Measurements from ENCODE around the gene CIP2A. TPM values are rescaled to one million over a fixed set of nuclear protein-coding genes. Genes with fewer than 3 reads are reported as not detected.

The CIP2A gene
- total RNA-seq, 1 donor from 2014 or later, result 5.7 TPM

DNA sequence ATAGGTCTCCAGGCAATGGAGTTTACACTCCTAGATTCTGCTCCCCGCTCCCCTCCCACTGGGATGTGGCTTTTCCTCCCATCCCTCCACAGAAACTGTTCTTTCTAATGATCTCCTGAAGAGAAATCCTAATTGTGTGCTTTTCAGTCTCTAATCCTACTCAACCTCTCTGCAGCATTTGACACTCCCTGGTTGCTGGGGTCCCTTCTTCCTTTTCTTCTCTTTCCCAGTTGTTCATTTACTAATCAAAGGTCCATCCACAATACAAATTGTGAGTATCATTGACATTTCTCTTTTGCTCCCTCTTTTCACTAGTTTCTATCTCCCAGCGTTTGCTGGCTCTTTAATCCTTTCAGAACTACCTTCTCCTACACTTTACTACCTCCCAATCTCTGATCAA lies 72.4 kb downstream of the CIP2A start:
- H3K27me3 Mint-ChIP-seq (ENCODE audit: low read depth), result no peaks in the 10 kb centered on the region
- no peak overlapping the region for H3K27ac Mint-ChIP-seq (ENCODE audit: unreplicated experiment)

DNA sequence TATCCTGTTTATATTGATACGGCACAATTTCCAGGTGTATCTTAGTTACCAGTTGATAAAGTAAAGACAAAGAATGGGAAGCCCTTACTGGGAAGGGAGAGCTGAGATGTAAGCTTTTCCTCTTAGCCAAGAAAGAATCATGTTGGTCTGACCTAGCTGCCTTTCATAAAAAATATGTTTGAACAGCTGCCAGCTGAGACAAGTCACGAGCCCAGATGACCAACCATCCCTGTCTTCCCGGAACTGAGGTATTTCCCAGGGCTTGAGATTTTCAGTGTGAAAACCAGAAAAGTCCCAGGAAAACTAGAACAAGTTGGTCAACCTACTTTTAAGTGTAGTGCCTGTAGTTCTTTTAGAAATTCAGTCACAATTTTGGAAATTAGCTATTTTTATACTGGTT lies 75.3 kb downstream of the CIP2A start:
- Mint-ChIP-seq H3K27me3 (ENCODE audit: low read depth) (no peaks in the 10 kb centered on the region), H3K36me3 (ENCODE audit: low read depth) (no peaks in the 10 kb centered on the region), H3K4me3 (ENCODE audit: unreplicated experiment) (no peak overlapping the region), H3K27ac (ENCODE audit: unreplicated experiment) (no peak overlapping the region), H3K4me1 (ENCODE audit: low read depth) (no peaks in the 10 kb centered on the region), H3K9me3 (ENCODE audit: low read depth) (no peaks in the 10 kb centered on the region)
- TF ChIP-seq, protein P1, sequence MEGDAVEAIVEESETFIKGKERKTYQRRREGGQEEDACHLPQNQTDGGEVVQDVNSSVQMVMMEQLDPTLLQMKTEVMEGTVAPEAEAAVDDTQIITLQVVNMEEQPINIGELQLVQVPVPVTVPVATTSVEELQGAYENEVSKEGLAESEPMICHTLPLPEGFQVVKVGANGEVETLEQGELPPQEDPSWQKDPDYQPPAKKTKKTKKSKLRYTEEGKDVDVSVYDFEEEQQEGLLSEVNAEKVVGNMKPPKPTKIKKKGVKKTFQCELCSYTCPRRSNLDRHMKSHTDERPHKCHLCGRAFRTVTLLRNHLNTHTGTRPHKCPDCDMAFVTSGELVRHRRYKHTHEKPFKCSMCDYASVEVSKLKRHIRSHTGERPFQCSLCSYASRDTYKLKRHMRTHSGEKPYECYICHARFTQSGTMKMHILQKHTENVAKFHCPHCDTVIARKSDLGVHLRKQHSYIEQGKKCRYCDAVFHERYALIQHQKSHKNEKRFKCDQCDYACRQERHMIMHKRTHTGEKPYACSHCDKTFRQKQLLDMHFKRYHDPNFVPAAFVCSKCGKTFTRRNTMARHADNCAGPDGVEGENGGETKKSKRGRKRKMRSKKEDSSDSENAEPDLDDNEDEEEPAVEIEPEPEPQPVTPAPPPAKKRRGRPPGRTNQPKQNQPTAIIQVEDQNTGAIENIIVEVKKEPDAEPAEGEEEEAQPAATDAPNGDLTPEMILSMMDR (IDR thresholded peaks at IDR 0.05), result no peak
- no peak for DNase-seq (ENCODE audit: low spot score)

More for the DNA sequence above, 72.4 kb downstream of the CIP2A start:
- no peaks in the 10 kb centered on the region for H3K4me1 Mint-ChIP-seq (ENCODE audit: low read depth)
- TF ChIP-seq, protein P1 (IDR thresholded peaks at IDR 0.05), result no peak
- H3K9me3 Mint-ChIP-seq (ENCODE audit: low read depth), result no peaks in the 10 kb centered on the region
- no peak for DNase-seq (ENCODE audit: low spot score)
- H3K36me3 Mint-ChIP-seq (ENCODE audit: low read depth), result no peaks in the 10 kb centered on the region
- H3K4me3 Mint-ChIP-seq (ENCODE audit: unreplicated experiment), result no peak overlapping the region

DNA sequence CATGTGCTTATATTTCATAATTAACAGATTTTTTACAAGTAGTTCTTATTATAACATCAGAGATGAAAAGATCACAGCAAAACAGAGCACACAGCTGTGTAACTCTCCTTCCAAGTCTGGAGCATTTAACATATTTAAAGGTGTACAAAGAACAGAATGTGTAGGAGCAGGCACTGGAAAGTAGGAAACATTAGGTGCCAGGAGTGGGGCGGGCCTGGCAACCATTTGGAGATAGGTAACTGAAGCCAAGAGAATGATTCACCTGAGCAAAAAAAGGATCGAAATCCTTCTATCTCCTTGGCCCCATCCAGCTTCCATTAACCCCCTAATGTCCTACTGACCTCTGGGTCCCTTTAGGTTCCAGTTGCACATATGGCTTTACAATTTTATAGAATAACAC lies 76.6 kb downstream of the CIP2A start:
- Mint-ChIP-seq H3K36me3 (ENCODE audit: low read depth) (no peaks in the 10 kb centered on the region), H3K4me3 (ENCODE audit: unreplicated experiment) (no peak overlapping the region), H3K9me3 (ENCODE audit: low read depth) (no peaks in the 10 kb centered on the region), H3K27me3 (ENCODE audit: low read depth) (no peaks in the 10 kb centered on the region), H3K4me1 (ENCODE audit: low read depth) (no peaks in the 10 kb centered on the region), H3K27ac (ENCODE audit: unreplicated experiment) (no peak overlapping the region)
- no peak for DNase-seq (ENCODE audit: low spot score)
- TF ChIP-seq, protein P1 (IDR thresholded peaks at IDR 0.05), result no peak

DNA sequence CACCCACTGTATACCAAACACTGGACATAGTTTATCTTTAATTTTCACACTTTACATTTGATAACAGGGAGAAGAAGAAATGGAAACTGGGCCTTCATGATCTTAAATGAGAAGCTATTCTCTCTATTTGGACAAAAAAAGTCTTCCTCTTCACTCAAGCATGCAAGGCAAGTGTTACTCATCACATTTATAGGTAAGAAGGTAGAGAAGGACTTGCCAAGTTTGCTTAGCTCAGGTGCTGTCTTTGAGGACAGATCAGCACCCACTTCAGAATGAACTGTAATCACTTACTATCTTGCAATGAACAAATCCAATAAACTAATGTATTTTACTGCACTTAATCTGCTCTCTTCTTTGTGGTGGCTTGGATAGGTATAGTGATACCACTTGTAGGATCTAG lies 77.7 kb downstream of the CIP2A start:
- H3K27ac Mint-ChIP-seq (ENCODE audit: unreplicated experiment), result no peak overlapping the region
- TF ChIP-seq, protein P1 (IDR thresholded peaks at IDR 0.05), result no peak
- no peaks in the 10 kb centered on the region for H3K27me3 Mint-ChIP-seq (ENCODE audit: low read depth)
- H3K4me3 Mint-ChIP-seq (ENCODE audit: unreplicated experiment), result no peak overlapping the region
- no peaks in the 10 kb centered on the region for H3K9me3 Mint-ChIP-seq (ENCODE audit: low read depth)
- no peaks in the 10 kb centered on the region for H3K4me1 Mint-ChIP-seq (ENCODE audit: low read depth)
- no peak for DNase-seq (ENCODE audit: low spot score)
- no peaks in the 10 kb centered on the region for H3K36me3 Mint-ChIP-seq (ENCODE audit: low read depth)

DNA sequence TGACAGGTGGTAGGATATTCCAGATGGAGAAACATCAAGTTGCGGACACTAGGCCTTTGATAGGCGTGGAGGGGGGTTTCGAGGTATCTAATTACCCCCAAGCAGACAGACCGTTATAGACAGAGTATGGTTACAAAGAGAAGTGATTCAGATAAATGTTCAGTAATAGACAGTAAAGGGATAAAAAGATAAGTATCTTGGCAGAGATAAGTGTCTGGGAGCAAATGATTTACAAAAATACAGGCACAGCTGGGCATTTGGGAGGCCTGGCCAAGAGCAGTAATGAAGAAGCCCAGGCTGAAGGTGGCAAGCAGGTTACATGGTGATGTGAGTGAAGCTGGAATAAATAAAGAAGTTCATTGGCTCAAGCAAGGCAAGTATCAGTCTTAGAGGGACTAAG lies 78.2 kb downstream of the CIP2A start:
- H3K9me3 Mint-ChIP-seq (ENCODE audit: low read depth), result no peaks in the 10 kb centered on the region
- no peaks in the 10 kb centered on the region for H3K36me3 Mint-ChIP-seq (ENCODE audit: low read depth)
- TF ChIP-seq, protein P1 (IDR thresholded peaks at IDR 0.05), result no peak
- no peaks in the 10 kb centered on the region for H3K27me3 Mint-ChIP-seq (ENCODE audit: low read depth)
- no peak overlapping the region for H3K27ac Mint-ChIP-seq (ENCODE audit: unreplicated experiment)
- no peak overlapping the region for H3K4me3 Mint-ChIP-seq (ENCODE audit: unreplicated experiment)
- DNase-seq (ENCODE audit: low spot score), result no peak
- H3K4me1 Mint-ChIP-seq (ENCODE audit: low read depth), result no peaks in the 10 kb centered on the region
